NCI-H1694 (cell line): Measurements from ENCODE around the gene SMIM12.

ENCODE experiments used
- DNase-seq: peaks from one replicate; lab custom pipeline; 2025; lab: John Stamatoyannopoulos, UW

Gene SMIM12

DNA sequence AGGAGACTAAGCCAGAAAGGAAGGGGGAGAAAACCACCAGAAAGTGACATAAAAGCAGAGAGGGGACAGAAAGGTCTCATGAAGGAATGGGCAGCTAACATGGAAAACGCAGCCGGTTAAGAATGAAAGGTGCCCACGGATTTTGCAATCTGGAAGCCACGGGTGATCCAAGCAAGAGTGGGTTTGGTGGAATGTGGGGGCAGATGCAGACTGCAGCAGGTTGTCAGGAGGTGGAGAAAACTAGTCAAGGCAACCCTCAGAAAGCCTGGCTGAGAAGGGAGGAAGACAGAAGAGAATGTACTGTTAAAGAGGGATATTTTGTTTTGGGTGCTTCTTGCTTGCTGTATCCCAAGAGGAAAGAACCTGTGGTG is 12.6 kb upstream of the SMIM12 start:
- DNase-seq: no peak

GRCh38 chr1:34871443-34872132 is 12.0 kb upstream of the SMIM12 start:
- DNase-seq: no peak

- no peak for DNase-seq
These were observed 10.8 kb upstream of the SMIM12 start for GRCh38 chr1:34870395-34870794.

DNA sequence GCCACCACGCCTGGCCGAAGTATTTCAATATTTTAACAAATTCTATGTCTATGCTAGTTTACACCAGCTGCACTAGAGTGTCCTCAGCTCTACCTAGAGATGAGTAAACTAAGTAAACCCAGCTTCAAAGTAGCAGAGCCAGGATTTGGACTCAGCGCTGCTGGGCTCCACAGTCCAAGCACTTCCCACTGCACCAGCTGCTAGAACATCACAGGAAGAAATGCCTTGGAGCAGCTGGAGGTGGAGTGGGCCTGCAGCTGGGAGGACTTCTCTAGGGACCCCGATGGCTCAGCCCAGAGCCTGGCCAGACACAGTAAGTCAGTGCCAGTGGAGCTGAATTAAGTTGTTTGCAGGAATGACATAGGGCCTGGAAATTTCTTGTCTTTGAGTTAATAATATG is 10.2 kb upstream of the SMIM12 start:
- no peak for DNase-seq

DNA sequence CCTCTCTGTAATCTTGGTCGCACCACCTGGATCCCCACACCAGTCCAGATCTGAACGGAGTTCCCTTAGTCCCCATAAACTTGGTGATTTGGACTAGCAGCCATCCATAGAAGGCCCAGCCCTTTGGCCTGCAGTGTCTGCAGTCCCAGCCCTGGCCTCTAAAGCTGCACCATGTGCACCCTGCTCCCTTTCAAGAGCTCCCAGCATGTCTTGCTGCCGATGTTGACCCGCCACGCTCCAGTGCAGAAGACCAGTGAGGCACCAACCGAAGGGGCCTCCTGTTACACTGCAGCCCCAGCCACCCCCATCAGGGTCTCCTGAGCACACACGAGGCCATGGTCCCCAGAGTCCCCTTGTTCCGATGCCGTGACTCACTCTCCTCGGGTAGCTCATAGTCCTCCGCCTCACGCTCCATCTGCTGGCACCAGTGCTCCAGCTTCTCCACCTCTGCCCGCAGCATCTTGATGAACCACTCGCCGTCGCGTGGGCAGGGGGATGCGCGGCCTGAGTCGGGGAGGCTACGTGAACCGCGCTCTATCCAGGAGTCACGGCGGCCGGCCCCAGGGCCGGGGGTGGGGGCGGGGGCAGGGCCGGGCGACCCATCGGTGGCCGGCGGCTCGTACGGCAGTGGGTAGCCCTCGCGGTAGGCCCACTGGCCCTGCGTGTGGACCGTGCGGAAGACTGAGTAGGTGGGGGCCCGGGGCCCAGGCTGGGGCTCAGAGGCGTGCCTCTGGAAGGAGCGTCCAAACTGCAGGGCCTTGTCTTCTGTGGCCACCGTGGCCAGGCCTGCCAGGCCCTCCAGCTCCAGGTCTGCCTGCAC is 8.9 kb upstream of the SMIM12 start:
- no peak for DNase-seq

- DNase-seq: no peak
These were observed 7.9 kb upstream of the SMIM12 start for GRCh38 chr1:34867415-34867814.

DNA sequence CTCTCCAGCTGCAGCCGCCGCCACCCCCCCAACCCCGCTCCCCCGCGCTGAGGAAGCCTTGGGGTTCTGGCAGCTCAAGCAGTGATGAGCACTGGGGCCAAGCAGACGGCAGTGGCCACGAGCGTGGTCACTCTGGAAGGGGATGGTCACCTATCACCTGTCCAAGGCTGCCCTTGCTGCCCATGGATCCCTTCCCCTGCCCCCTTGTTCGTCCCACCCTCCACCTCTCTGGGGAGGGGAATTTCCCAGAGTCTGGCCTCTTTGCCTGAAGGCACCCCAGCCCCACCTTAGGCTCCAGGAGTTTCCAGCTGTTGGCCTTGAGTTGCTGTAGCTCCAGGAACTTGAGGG is 7.2 kb upstream of the SMIM12 start:
- no peak for DNase-seq

DNA sequence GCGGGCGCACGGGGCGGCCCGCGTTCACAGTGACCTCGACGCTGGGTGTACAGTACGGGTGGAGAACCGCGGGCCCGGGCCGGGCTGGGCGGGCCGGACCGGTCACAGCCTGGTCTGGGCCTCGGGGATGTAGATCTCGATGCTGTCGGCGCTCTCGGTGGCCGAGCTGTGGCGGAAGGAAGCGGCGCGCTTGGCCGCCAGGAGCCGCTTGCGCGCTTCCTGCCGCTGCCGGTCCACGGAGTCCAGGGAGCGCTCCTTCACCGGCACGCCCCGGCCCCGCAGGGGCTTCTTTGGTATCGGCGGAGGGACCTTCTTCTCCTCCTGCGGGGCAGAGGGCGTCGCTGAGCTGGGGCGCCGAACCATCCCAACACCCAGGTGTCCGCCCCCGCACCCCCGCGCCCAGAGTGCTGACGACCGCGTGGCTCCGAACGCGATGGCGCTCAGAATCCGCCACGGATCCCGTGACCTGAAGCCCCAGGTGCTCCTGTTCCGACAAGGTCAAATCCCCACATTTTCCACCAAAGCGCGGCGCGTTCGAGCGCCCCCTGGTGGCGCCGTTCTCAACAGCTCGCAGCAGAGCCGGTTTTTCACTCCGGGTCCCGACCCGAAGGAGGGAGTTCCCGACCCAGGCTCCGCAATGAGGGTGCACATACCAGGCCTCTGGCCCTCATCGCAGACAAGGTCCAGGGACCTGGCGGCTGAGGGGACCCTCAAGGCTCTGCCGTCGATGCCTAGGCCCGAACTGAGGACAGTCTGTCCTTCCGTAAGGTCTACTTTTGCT is 6.6 kb upstream of the SMIM12 start:
- DNase-seq: peak; percentile 30

- DNase-seq: no peak
These were observed 6.0 kb upstream of the SMIM12 start for GRCh38 chr1:34865573-34865972.

GRCh38 chr1:34864759-34865158 is 5.2 kb upstream of the SMIM12 start:
- DNase-seq: no peak

DNA sequence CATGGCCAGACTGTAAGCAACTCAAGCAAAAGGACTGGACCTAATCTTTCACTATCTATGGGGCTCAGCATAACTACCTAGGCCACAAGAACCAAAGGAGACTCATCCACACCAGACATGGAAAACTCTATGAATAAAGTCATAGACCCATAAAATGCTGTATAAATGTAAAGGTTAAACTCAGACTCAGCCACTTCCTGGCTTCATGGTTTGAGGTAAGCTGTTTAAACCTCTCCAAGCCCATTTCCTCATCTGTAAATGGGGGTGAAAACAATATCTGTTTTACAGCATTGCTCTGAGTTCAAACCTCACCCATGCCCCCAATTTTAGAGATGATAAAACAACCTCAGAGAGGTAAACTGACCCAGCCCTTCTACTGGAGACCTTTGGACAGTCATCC is 4.0 kb upstream of the SMIM12 start:
- DNase-seq: no peak

- DNase-seq: no peak
These were observed 576 bp downstream of the SMIM12 start for GRCh38 chr1:34858901-34859445.

DNA sequence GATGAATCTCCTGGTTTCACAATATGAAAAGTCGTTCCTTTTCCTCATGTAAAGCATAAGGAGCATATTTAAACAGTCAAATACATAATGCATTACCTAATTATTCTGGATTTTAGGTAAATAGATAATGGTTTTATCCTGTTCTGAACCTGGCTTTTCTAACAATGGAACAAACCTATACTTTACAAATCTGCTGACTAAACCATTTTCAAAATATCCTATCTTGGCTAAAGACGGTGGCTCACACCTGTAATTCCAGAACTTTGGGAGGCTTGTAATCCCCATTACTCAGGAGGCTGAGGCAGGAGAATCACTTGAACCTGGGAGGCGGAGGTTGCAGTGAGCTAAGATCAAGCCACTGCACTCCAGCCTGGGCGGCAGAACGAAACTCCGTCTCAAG is 2.9 kb downstream of the SMIM12 start:
- DNase-seq: no peak

GRCh38 chr1:34852677-34853217 is 6.8 kb downstream of the SMIM12 start:
- peak; percentile 93 for DNase-seq

DNA sequence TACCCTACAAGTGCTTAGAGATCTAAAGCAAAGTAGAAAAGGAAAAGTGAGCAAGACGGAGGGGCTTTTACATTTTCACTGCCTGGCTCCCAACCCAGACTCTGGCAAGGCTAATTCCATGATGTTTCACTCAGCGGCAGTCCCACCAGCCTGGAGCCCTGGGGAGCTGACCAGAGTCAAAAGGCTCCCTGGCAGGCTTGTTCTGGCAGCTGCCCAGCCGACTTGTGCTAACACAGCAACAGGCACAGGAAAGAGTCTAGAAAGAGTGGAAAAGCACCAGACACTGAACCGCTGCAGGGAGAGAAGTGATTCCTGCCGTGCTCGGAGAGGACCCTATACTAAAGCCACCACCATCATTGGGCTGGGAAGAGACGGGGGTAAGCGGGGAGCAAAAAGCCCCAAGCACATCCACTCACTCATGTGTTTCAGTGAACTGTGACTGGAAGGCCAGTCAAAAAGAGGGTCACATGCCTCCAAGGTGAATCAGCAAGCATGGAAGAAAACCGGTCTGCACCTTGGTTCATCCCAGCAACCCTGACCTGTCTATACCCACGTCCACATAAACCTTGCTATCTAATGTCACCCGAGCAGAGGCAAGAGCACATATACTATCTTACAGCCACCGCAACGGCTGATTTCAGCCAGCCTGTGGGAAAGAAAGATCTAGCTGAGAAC is 8.0 kb downstream of the SMIM12 start:
- no peak for DNase-seq

GRCh38 chr1:34850382-34850781 is 9.2 kb downstream of the SMIM12 start:
- DNase-seq: no peak

DNA sequence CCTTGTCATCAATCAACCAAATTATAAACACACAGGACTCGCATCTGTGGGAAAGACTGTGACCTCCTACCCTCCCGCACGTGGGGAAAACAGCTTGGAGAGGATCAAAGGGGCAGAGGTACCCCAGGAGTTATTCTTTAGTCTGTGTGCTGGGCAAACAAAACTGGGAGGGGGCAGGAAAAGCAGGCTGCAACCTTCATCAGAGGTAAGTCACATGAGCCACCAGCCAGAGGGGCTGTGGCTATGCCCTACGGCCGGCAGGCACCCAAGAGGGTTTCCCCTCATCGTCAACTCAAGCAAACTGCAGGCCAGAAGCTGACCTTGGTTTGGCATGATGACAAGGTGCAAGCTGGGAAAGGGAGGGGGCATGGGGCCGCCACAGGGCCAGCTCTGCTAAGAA is 12.5 kb downstream of the SMIM12 start:
- DNase-seq: no peak

GRCh38 chr1:34846265-34846664 is 13.3 kb downstream of the SMIM12 start:
- DNase-seq: no peak

GRCh38 chr1:34845131-34845901 is 14.2 kb downstream of the SMIM12 start:
- DNase-seq: no peak

DNA sequence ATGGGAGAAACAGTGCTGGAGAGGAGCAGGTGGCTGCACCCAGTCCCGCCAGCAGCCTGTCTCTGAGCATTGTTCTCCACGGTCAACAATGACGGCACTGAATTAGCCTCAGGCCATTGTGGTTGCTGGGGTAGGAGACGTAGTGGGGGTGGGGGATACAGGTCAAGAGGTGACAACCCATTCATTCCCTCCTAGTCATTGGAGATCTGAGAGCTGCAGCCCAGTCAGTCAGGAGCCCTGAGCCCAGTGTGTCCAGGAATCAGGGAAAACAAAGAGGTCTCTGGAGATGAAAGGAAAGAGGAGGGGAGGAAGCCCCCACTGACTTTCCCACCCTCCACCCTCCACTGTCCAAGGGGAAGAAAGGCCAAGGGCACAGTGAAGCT is 15.3 kb downstream of the SMIM12 start:
- DNase-seq: no peak
